ENCODE results near the gene FOXP2. TPM values are rescaled to one million over a fixed set of nuclear protein-coding genes. Genes with fewer than 3 reads are reported as not detected.

Gene FOXP2
- total and polyA plus RNA-seq, 10 of the 15 experiments (the other 5 are each of a cell fraction or from before 2014, with no cell fraction given) = 0.99 to 2.5 (median 1.8) TPM

GRCh38 chr7:114718861-114719260 is 304.2 kb downstream of the FOXP2 start (continued):
- no peak for TF ChIP-seq E2F8 (IDR thresholded peaks at IDR 0.05; ENCODE audit: low read depth, partially characterized antibody)
- TF ChIP-seq SP1 (IDR thresholded peaks at IDR 0.05; ENCODE audit: low read depth, low read length) = no peak

- H3K27ac ChIP-seq (ENCODE audit: control insufficient read depth, insufficient read depth) = no peak overlapping the region
- ChIA-PET CTCF (interaction anchor here (0.7 to 1.7 kb wide), 4 partner anchors 28 to 254 kb away, joined by 3 to 4 read pairs (median 3); no protein-coding TSS in a partner anchor), POLR2A (interaction anchor here (0.5 kb wide), 1 partner anchor 1847 kb away, joined by 3 read pairs; no protein-coding TSS in a partner anchor), SMC1A (ENCODE audit: uncharacterized antibody, unreplicated experiment) (interaction anchor here (1.0 to 2.0 kb wide), 4 partner anchors 10 to 112 kb away, joined by 3 to 4 read pairs (median 4); no protein-coding TSS in a partner anchor), RAD21 (ENCODE audit: unreplicated experiment) (no interaction called here)
- H3K9ac ChIP-seq (ENCODE audit: control insufficient read depth, insufficient read depth, low read length) = no peak overlapping the region
- H3K36me3 ChIP-seq (ENCODE audit: control insufficient read depth in 2 of 2, insufficient read depth in 2 of 2, low read length in 1 of 2) = no peaks in the 10 kb centered on the region
- DNase-seq (ENCODE audit: low read depth, low spot score) (no peak), FAIRE-seq (no peak), ATAC-seq (0 out of 3 replicates have a peak, but pooled peaks have one; percentile 12)
- no peaks in the 10 kb centered on the region for H4K20me1 ChIP-seq (ENCODE audit: control insufficient read depth, insufficient read depth)
- no TSS peak for BruUV-seq (replicated peaks)
- H3K27me3 ChIP-seq (replicated peaks in 1 of 2; ENCODE audit: control insufficient read depth in 2 of 2, insufficient read depth in 2 of 2, low read length in 1 of 2) = no peaks in the 10 kb centered on the region
- WGBS (ENCODE audit: insufficient coverage, insufficient replicate concordance, low lambda C conversion rate, missing lambda C conversion rate) = 49% methylated on average over 4 of the region's 4 CpGs
- intact Hi-C loops (cut with micrococcal nuclease; ENCODE audit: unreplicated experiment) (no loop called here), in situ Hi-C loops (cut with MboI) (no loop called here)
- no peaks in the 10 kb centered on the region for H3K9me3 ChIP-seq (replicated peaks; ENCODE audit: control insufficient read depth, insufficient read depth, low read length)
- H3K4me2 ChIP-seq (ENCODE audit: control insufficient read depth, insufficient read depth) = no peak overlapping the region
- no peak overlapping the region for H3K4me3 ChIP-seq
- TF ChIP-seq ZBTB40 (IDR thresholded peaks at IDR 0.05; ENCODE audit: borderline replicate concordance) (no peak), BRCA1 (IDR thresholded peaks at IDR 0.05; ENCODE audit: low read depth, low read length) (no peak), TAF1 (IDR thresholded peaks at IDR 0.05; ENCODE audit: borderline replicate concordance, low read depth, low read length) (no peak), HDAC6 (IDR thresholded peaks at IDR 0.05; ENCODE audit: unreplicated experiment) (no peak), KLF5 (IDR thresholded peaks at IDR 0.05; ENCODE audit: partially characterized antibody) (no peak)
- no peak overlapping the region for H2AFZ ChIP-seq (ENCODE audit: control insufficient read depth, low read depth, low read length)
- no peaks in the 10 kb centered on the region for H3K79me2 ChIP-seq (ENCODE audit: control insufficient read depth, insufficient read depth, low read length)
- H3K4me1 ChIP-seq (ENCODE audit: control insufficient read depth, insufficient read depth, low read length) = no peaks in the 10 kb centered on the region
These were observed 306.1 kb downstream of the FOXP2 start for GRCh38 chr7:114720725-114721124.

All from GM12878 (cell line).